Panc1 (cell line): ENCODE measurements around the gene THAP4. TPM values are rescaled to one million over a fixed set of nuclear protein-coding genes. Genes with fewer than 3 reads are reported as not detected.

Source experiments
- ATAC-seq: fragments of 200-7000 bp; cut with Tn5 transposase; 2 replicates; pipeline ENCODE4 v1.9.1; 2020; ENCODE audit warnings: mild to moderate bottlenecking, moderate library complexity
- BruUV-seq: library from RNA; stranded (reverse); fragments of 400-500 nt; replicated peaks from 2 replicates; lab custom pipeline; 2021; lab: Mats Ljungman, UMichigan
- CTCF ChIA-PET: fragments of 300-600 bp; sonication (Branson Sonifier 250); formaldehyde crosslinking; loops from one replicate; lab custom pipeline; 2022; ENCODE audit warnings: antibody characterized with exemption; lab: Charles Lee
- POLR2A ChIA-PET: fragments of 300-600 bp; sonication (Branson Sonifier 250); formaldehyde crosslinking; loops from one replicate; lab custom pipeline; 2022; ENCODE audit warnings: antibody characterized with exemption; lab: Charles Lee
- DNase-seq: peaks from one replicate; pipeline ENCODE4 v3.0.0-alpha.2; 2010; ENCODE audit warnings: low read depth, low spot score
- H3K27ac ChIP-seq: 2 replicates; pipeline ENCODE4 v1.5.1; 2011; ENCODE audit warnings: mild to moderate bottlenecking, low read length, inconsistent platforms
- H3K27me3 ChIP-seq: fragments of 200-500 bp; sonication (Bioruptor generic); 2 replicates; pipeline ENCODE4 v1.6.0; 2014; ENCODE audit warnings: low read length, inconsistent platforms; ENCODE audit not compliant: control insufficient read depth, insufficient read depth
- H3K36me3 ChIP-seq: fragments of 200-500 bp; sonication (Bioruptor generic); 2 replicates; pipeline ENCODE4 v1.5.1; 2014; ENCODE audit warnings: inconsistent platforms, mild to moderate bottlenecking, low read length, moderate library complexity; ENCODE audit not compliant: control insufficient read depth, insufficient read depth
- H3K4me1 ChIP-seq: 2 replicates; pipeline ENCODE4 v1.5.1; 2011; ENCODE audit warnings: inconsistent platforms, mild to moderate bottlenecking, low read length, moderate library complexity; ENCODE audit not compliant: control insufficient read depth, insufficient read depth
- H3K4me3 ChIP-seq, 2 experiments: 2 replicates each; pipeline ENCODE4 v1.5.1; 2011 to 2012; ENCODE audit warnings: low read depth in 2 of 2, low read length in 2 of 2, mild to moderate bottlenecking in 2 of 2, inconsistent platforms in 1 of 2, moderate library complexity in 1 of 2
- H3K9me3 ChIP-seq: fragments of 200-500 bp; sonication (Bioruptor generic); 2 replicates; pipeline ENCODE4 v1.5.1; 2014; ENCODE audit warnings: low read depth, mild to moderate bottlenecking, inconsistent platforms, low read length, moderate library complexity; ENCODE audit not compliant: control insufficient read depth, insufficient read depth
- CTCF ChIP-seq: fragments of 450-650 bp; IDR thresholded peaks from 2 replicates; pipeline ENCODE4 v1.5.1; 2017; ENCODE audit warnings: mild to moderate bottlenecking
- POLR2AphosphoS5 ChIP-seq: IDR thresholded peaks from 2 replicates; pipeline ENCODE4 v1.6.1; 2012; ENCODE audit warnings: mild to moderate bottlenecking, low read depth, low read length, moderate library complexity
- SIN3A ChIP-seq: IDR thresholded peaks from 2 replicates; pipeline ENCODE4 v1.6.1; 2012; ENCODE audit warnings: low read depth, mild to moderate bottlenecking, low read length, moderate library complexity, borderline replicate concordance; ENCODE audit not compliant: insufficient read depth
- TCF7L2 ChIP-seq: IDR thresholded peaks from 2 replicates; pipeline ENCODE4 v1.6.1; 2011; ENCODE audit warnings: mild to moderate bottlenecking, low read depth, low read length, inconsistent platforms
- in situ Hi-C: cut with HindIII; loops from 2 replicates; pipeline ENCODE4 v1.10.0; 2016; ENCODE audit warnings: low sequenced_read_pairs, low pct_unique_long_range_greater_than_20kb
- intact Hi-C: fragments of 100-400 bp; cut with micrococcal nuclease; formaldehyde crosslinking; loops from one replicate; pipeline ENCODE4 v1.10.0; 2022; ENCODE audit not compliant: unreplicated experiment
- total RNA-seq: library from RNA; stranded (reverse); gene quantifications from one replicate; pipeline ENCODE4 v1.2.1, GENCODE V29; 2021; ENCODE audit not compliant: unreplicated experiment
- TF ChIP-seq, protein P1 (sequence below), 2 experiments: IDR thresholded peaks; 2 replicates each; pipeline ENCODE4 v1.6.1; 2011 to 2012; ENCODE audit warnings: low read depth in 2 of 2, control low read depth in 1 of 2, low read length in 1 of 2, mild to moderate bottlenecking in 1 of 2, moderate library complexity in 1 of 2; ENCODE audit not compliant: insufficient read depth in 1 of 2

THAP4 gene
- total RNA-seq, 1 experiment from 2014 or later: 77.9 TPM

DNA sequence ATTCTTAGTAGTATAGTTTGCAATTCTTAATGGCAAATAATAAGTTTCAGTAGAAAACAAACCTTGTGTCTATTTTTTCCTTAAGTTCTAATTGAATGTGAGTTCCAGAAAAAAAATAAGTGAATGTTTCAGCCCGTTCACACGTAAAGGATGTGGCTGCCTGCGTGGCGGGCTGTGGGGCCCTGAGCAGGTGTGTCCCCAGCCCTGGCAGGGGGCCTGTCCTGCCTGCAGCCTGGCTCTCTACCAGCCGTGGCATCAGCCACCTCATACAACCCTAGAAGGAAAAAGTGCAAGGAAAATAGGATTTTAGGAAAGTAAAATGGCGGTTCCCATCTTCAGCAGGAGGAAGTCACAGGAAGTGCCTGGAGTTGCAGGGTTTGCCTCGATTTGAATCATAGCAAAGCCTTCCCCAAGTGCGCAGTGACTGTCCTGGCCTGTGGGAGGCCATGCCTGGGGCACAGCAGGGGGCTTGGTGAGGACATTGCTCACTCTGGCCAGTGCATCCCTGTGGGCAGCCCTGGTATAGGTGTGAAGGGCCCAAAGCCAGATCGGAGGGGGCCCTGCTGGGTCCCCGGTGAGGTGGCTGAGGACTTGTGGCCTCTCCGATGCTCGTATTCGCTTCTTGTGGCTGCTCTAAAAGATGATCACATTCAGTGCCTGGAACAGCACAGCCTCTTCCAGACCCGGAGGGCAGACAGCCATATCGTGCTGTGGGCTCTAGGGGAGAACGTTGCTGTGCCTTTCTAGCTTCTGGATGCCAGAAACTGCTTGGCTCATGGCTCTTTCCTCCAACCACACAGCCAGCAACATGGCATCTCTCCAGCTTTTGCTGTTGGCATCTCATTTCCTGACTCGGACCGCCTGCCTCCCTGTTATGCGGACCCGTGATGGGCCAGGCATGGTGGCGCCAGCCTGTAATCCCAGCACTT, 37.1 kb upstream of the THAP4 start:
- Histone ChIP-seq H3K4me3 (no peak overlapping the region), H3K4me1 (peaks cover 3% of the 10 kb centered on the region; the same call in 1 of the 2 replicates), H3K27me3 (no peaks in the 10 kb centered on the region), H3K27ac (no peak overlapping the region), H3K9me3 (no peaks in the 10 kb centered on the region), H3K36me3 (peaks cover 3% of the 10 kb centered on the region; the same call in 1 of the 2 replicates)
- DNase-seq: no peak
- in situ Hi-C loops: no loop called here
- TF ChIP-seq, protein P1, sequence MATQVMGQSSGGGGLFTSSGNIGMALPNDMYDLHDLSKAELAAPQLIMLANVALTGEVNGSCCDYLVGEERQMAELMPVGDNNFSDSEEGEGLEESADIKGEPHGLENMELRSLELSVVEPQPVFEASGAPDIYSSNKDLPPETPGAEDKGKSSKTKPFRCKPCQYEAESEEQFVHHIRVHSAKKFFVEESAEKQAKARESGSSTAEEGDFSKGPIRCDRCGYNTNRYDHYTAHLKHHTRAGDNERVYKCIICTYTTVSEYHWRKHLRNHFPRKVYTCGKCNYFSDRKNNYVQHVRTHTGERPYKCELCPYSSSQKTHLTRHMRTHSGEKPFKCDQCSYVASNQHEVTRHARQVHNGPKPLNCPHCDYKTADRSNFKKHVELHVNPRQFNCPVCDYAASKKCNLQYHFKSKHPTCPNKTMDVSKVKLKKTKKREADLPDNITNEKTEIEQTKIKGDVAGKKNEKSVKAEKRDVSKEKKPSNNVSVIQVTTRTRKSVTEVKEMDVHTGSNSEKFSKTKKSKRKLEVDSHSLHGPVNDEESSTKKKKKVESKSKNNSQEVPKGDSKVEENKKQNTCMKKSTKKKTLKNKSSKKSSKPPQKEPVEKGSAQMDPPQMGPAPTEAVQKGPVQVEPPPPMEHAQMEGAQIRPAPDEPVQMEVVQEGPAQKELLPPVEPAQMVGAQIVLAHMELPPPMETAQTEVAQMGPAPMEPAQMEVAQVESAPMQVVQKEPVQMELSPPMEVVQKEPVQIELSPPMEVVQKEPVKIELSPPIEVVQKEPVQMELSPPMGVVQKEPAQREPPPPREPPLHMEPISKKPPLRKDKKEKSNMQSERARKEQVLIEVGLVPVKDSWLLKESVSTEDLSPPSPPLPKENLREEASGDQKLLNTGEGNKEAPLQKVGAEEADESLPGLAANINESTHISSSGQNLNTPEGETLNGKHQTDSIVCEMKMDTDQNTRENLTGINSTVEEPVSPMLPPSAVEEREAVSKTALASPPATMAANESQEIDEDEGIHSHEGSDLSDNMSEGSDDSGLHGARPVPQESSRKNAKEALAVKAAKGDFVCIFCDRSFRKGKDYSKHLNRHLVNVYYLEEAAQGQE (IDR thresholded peaks at IDR 0.05; ENCODE audit: insufficient read depth in 1 of 2, low read depth in 2 of 2, low read length in 1 of 2): no peak
- no TSS peak for BruUV-seq
- ChIA-PET POLR2A (no interaction called here), CTCF (no interaction called here)
- peak; percentile 69 for ATAC-seq
- intact Hi-C loops: no loop called here

GRCh38 chr2:241673189-241673663, 36.3 kb upstream of the THAP4 start:
- CTCF ChIA-PET: no interaction called here
- TF ChIP-seq TCF7L2 (no peak), SIN3A (no peak), POLR2AphosphoS5 (no peak), CTCF (no peak)
- TF ChIP-seq, protein P1 (IDR thresholded peaks at IDR 0.05; ENCODE audit: insufficient read depth in 1 of 2, low read depth in 2 of 2, low read length in 1 of 2): no peak

More at GRCh38 chr2:241673189-241673663, 36.3 kb upstream of the THAP4 start:
- Histone ChIP-seq H3K4me3 (no peak overlapping the region), H3K36me3 (peaks cover 1% of the 10 kb centered on the region; the same call in 1 of the 2 replicates), H3K4me1 (peaks cover 3% of the 10 kb centered on the region; the same call in 1 of the 2 replicates), H3K27me3 (no peaks in the 10 kb centered on the region), H3K27ac (no peak overlapping the region), H3K9me3 (no peaks in the 10 kb centered on the region)
- in situ Hi-C loops: no loop called here
- DNase-seq: no peak
- POLR2A ChIA-PET: no interaction called here
- no peak for ATAC-seq
- intact Hi-C loops: no loop called here
- BruUV-seq: no TSS peak
